PC-9 (cell line): ENCODE data around the gene GCGR. TPM values are rescaled to one million over a fixed set of nuclear protein-coding genes. Genes with fewer than 3 reads are reported as not detected.

Source experiments
- BruUV-seq: library from RNA; stranded (reverse); fragments of 400-500 nt; replicated peaks from 2 replicates; lab custom pipeline; 2021; lab: Mats Ljungman, UMichigan
- CTCF ChIA-PET: fragments of 300-600 bp; sonication (Branson Sonifier 250); formaldehyde crosslinking; loops from one replicate; lab custom pipeline; 2022; ENCODE audit warnings: antibody characterized with exemption; lab: Charles Lee
- POLR2A ChIA-PET: fragments of 300-600 bp; sonication (Branson Sonifier 250); formaldehyde crosslinking; loops from one replicate; lab custom pipeline; 2022; ENCODE audit warnings: antibody characterized with exemption; ENCODE audit not compliant: unreplicated experiment; lab: Charles Lee
- DNase-seq, 2 experiments: peaks; one replicate each; pipeline versions ENCODE4 v3.0.0 to v3.0.0-alpha.2; 2015 to 2022; ENCODE audit warnings: mixed read lengths in 1 of 2
- H2AFZ ChIP-seq: fragments of 200-600 bp; sonication (generic); 2 replicates; pipeline ENCODE4 v1.8.1; 2017; ENCODE audit warnings: antibody characterized with exemption
- H3F3A ChIP-seq: fragments of 200-600 bp; sonication (generic); 2 replicates; pipeline ENCODE4 v1.8.1; 2017; ENCODE audit warnings: antibody characterized with exemption, mild to moderate bottlenecking, low read depth; ENCODE audit not compliant: insufficient read depth
- H3K27ac ChIP-seq: fragments of 200-600 bp; sonication (generic); 2 replicates; pipeline ENCODE4 v1.6.1; 2016; ENCODE audit warnings: mixed run types
- H3K27me3 ChIP-seq: fragments of 200-600 bp; sonication (generic); 2 replicates; pipeline ENCODE4 v1.6.1; 2016; ENCODE audit warnings: low read depth, mixed run types; ENCODE audit not compliant: insufficient read depth
- H3K36me3 ChIP-seq: fragments of 200-600 bp; sonication (generic); 2 replicates; pipeline ENCODE4 v1.6.1; 2016; ENCODE audit warnings: low read depth, mixed run types
- H3K4me1 ChIP-seq: fragments of 200-600 bp; sonication (generic); replicated peaks from 2 replicates; pipeline ENCODE4 v1.6.1; 2016; ENCODE audit warnings: mixed run types; ENCODE audit not compliant: insufficient read depth
- H3K4me2 ChIP-seq: fragments of 200-600 bp; sonication (generic); 2 replicates; pipeline ENCODE4 v1.6.1; 2017; ENCODE audit warnings: mixed run types
- H3K4me3 ChIP-seq: fragments of 200-600 bp; sonication (generic); 2 replicates; pipeline ENCODE4 v1.6.1; 2016; ENCODE audit warnings: mixed run types
- H3K79me2 ChIP-seq: fragments of 200-600 bp; sonication (generic); 2 replicates; pipeline ENCODE4 v1.6.1; 2017; ENCODE audit warnings: low read depth, mixed run types
- H3K9me2 ChIP-seq: fragments of 200-600 bp; sonication (generic); 2 replicates; pipeline ENCODE4 v1.8.1; 2017; ENCODE audit warnings: mild to moderate bottlenecking; ENCODE audit not compliant: insufficient read depth
- H3K9me3 ChIP-seq: fragments of 200-600 bp; sonication (generic); 2 replicates; pipeline ENCODE4 v1.8.1; 2016; ENCODE audit warnings: low read depth; ENCODE audit not compliant: insufficient read depth
- H4K20me1 ChIP-seq: fragments of 200-600 bp; sonication (generic); 2 replicates; pipeline ENCODE4 v1.8.1; 2017; ENCODE audit not compliant: insufficient read depth
- EZH2 ChIP-seq: fragments of 200-600 bp; sonication (generic); IDR thresholded peaks from 2 replicates; pipeline ENCODE4 v1.8.0; 2017; ENCODE audit warnings: antibody characterized with exemption, low read depth
- intact Hi-C: fragments of 100-400 bp; cut with micrococcal nuclease; formaldehyde crosslinking; loops from one replicate; pipeline ENCODE4 v1.10.0; 2022; ENCODE audit not compliant: unreplicated experiment
- total RNA-seq: library from RNA; stranded (reverse); gene quantifications from 2 replicates; pipeline ENCODE4 v1.2.3, GENCODE V29; 2021
- TF ChIP-seq, protein P1 (sequence below): fragments of 200-600 bp; sonication (generic); conservative IDR thresholded peaks from 2 replicates; pipeline ENCODE4 v1.6.1; 2017; ENCODE audit warnings: mixed run types, antibody characterized with exemption, mild to moderate bottlenecking, moderate library complexity

The GCGR gene
- total RNA-seq, 1 experiment from 2014 or later = not detected

DNA sequence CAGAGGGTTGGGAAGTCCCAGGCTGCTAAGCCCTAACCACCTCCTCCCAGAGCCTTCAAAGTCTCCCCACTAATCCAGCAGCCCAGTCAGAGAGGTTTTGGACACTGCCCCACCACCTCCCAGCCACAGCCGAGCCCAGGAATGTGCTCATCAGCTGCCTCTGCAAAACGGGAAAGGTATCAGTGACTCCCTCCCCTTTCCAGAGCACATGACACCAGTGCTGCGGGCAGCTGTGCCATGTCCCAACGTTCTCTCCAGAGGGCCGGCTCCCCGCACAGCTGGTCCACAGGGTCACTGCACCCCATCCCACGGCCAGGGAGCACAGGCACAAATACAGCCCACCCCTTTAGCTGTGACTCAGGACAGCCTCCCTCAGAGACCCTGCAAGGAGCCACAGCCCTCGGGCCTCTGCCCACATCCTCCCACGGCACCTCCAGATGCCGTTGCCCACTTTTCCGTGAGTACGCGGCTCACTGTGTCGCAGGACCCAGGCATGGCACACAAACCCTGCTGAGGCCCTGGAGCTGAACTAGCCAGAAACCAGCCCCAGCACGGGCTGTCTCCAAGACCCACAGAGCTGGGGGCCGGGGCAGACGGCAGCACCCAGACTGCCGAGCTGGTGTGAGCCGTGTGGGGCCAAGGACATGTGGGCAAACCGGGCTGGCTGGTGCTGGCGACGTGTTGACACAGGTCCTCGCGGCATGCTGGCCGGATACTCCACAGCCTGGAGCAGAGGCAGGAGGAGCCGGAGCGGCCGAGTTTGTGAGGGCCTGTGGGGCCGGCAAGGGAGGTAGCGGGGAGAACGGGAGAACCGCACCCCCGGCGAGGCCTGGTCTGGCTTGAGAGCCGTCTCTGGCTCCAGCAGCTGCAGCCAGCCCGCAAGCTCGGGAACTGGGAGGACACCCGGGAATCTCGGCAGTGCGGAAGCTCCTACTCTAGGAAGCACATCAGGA is 37.2 kb downstream of the GCGR start:
- Histone ChIP-seq H3K4me2 (no peak overlapping the region), H3K27me3 (no peaks in the 10 kb centered on the region), H4K20me1 (no peaks in the 10 kb centered on the region), H3K27ac (no peak overlapping the region), H3K9me3 (no peaks in the 10 kb centered on the region), H2AFZ (no peak overlapping the region), H3K79me2 (no peaks in the 10 kb centered on the region), H3K36me3 (no peaks in the 10 kb centered on the region), H3K4me1 (no peaks in the 10 kb centered on the region), H3K9me2 (no peaks in the 10 kb centered on the region), H3F3A (peaks cover 7% of the 10 kb centered on the region; the same call in 1 of the 2 replicates), H3K4me3 (no peak overlapping the region)
- CTCF ChIA-PET = interaction anchor here (0.5 kb wide), 1 partner anchor 208 kb away, joined by 5 read pairs; no protein-coding TSS in a partner anchor
- POLR2A ChIA-PET = no interaction called here
- BruUV-seq = no TSS peak
- intact Hi-C loops = no loop called here
- no peak for TF ChIP-seq EZH2
- TF ChIP-seq, protein P1, sequence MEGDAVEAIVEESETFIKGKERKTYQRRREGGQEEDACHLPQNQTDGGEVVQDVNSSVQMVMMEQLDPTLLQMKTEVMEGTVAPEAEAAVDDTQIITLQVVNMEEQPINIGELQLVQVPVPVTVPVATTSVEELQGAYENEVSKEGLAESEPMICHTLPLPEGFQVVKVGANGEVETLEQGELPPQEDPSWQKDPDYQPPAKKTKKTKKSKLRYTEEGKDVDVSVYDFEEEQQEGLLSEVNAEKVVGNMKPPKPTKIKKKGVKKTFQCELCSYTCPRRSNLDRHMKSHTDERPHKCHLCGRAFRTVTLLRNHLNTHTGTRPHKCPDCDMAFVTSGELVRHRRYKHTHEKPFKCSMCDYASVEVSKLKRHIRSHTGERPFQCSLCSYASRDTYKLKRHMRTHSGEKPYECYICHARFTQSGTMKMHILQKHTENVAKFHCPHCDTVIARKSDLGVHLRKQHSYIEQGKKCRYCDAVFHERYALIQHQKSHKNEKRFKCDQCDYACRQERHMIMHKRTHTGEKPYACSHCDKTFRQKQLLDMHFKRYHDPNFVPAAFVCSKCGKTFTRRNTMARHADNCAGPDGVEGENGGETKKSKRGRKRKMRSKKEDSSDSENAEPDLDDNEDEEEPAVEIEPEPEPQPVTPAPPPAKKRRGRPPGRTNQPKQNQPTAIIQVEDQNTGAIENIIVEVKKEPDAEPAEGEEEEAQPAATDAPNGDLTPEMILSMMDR = no peak
- DNase-seq = no peak

DNA sequence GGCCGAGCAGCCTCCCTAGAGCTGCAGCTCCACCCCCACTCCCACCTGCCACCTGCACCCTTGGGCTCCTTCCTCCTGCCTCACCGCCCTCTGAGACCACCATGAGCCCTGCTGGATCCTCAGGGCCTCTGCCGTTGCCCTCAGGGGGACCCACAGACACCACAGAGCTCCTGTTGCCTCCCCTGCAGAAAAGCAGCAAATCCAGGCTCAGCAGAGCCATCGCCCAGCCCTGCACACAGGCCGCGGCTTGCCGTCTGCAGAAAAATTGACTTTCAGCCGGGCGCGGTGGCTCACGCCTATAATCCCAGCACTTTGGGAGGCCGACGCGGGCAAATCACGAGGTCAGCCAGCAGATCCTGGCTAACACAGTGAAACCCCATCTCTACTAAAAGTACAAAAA is 37.9 kb downstream of the GCGR start:
- intact Hi-C loops = no loop called here
- TF ChIP-seq EZH2 = no peak
- TF ChIP-seq, protein P1 = no peak
- Histone ChIP-seq H3K36me3 (no peaks in the 10 kb centered on the region), H3K27ac (no peak overlapping the region), H3K79me2 (no peaks in the 10 kb centered on the region), H3K27me3 (no peaks in the 10 kb centered on the region), H3K9me2 (no peaks in the 10 kb centered on the region), H3K4me1 (no peaks in the 10 kb centered on the region), H3K4me2 (no peak overlapping the region), H4K20me1 (no peaks in the 10 kb centered on the region), H3K4me3 (no peak overlapping the region), H3F3A (peaks cover 7% of the 10 kb centered on the region; the same call in 1 of the 2 replicates), H2AFZ (no peak overlapping the region), H3K9me3 (no peaks in the 10 kb centered on the region)
- no peak for DNase-seq
- BruUV-seq = no TSS peak
- CTCF ChIA-PET = interaction anchor here (0.5 kb wide), 1 partner anchor 209 kb away, joined by 5 read pairs; no protein-coding TSS in a partner anchor
- POLR2A ChIA-PET = no interaction called here

DNA sequence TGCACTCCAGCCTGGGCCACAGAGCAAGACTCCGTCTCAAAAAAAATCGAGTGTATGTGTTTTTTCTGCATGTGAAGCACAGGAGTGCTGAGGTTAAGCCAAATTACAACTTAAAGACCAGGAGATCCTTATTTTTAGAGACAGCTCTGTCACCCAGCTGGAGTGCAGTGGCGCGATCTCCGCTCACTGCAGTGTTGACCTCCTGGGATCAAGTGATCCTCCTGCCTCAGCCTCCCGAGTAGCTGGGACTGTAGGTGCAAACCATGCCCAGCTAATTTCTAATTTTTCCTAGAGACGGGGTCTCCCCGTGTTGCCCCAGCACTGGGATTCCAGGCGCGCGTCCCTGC is 38.4 kb downstream of the GCGR start:
- no peak overlapping the region for H3K4me2 ChIP-seq
- H3K79me2 ChIP-seq = no peaks in the 10 kb centered on the region
- H2AFZ ChIP-seq = no peak overlapping the region
- H3K4me3 ChIP-seq = no peak overlapping the region
- BruUV-seq = no TSS peak
- no peaks in the 10 kb centered on the region for H4K20me1 ChIP-seq
- TF ChIP-seq, protein P1 = no peak
- TF ChIP-seq EZH2 = no peak
- ChIA-PET CTCF (no interaction called here), POLR2A (no interaction called here)
- H3K27ac ChIP-seq = no peak overlapping the region
- H3K36me3 ChIP-seq = no peaks in the 10 kb centered on the region
- H3K9me2 ChIP-seq = no peaks in the 10 kb centered on the region
- peaks cover 7% of the 10 kb centered on the region; the same call in 1 of the 2 replicates for H3F3A ChIP-seq
- H3K27me3 ChIP-seq = no peaks in the 10 kb centered on the region
- no peaks in the 10 kb centered on the region for H3K9me3 ChIP-seq
- no peaks in the 10 kb centered on the region for H3K4me1 ChIP-seq
- no peak for DNase-seq
- intact Hi-C loops = no loop called here
